Endothelial cell of umbilical vein (primary cell): Measurements from ENCODE around the gene HOPX. TPM values are rescaled to one million over a fixed set of nuclear protein-coding genes. Genes with fewer than 3 reads are reported as not detected.

Experiments used
- BruUV-seq: library from RNA; stranded (reverse); fragments of 400-500 nt; replicated peaks from 2 replicates; lab custom pipeline; 2021; lab: Mats Ljungman, UMichigan
- CTCF ChIA-PET: fragments of 300-600, 350-600 bp; sonication (Branson Sonifier 250); formaldehyde crosslinking; loops from one replicate; lab custom pipeline; 2021; ENCODE audit warnings: antibody characterized with exemption, inconsistent platforms; lab: Charles Lee
- POLR2A ChIA-PET: fragments of 300-600, 350-600 bp; sonication (Branson Sonifier 250); formaldehyde crosslinking; loops from one replicate; lab custom pipeline; 2021; ENCODE audit warnings: antibody characterized with exemption, inconsistent platforms; lab: Charles Lee
- DNase-seq: peaks from one replicate; pipeline ENCODE4 v3.0.0-alpha.2; 2011; ENCODE audit warnings: low read depth, low spot score
- FAIRE-seq: peaks from 2 replicates; lab custom pipeline; 2011; peaks lifted over from hg19 to GRCh38; lab: Jason Lieb, UNC
- H2AFZ ChIP-seq: 2 replicates; pipeline ENCODE4 v1.6.0; 2012; ENCODE audit warnings: low read depth, low read length, control low read depth, inconsistent platforms
- H3K27ac ChIP-seq: 2 replicates; pipeline ENCODE4 v1.5.1; 2011; ENCODE audit warnings: low read depth, mild to moderate bottlenecking, control low read depth, low read length, moderate library complexity; ENCODE audit not compliant: insufficient read depth
- H3K27me3 ChIP-seq, 2 experiments: 2 replicates each; pipeline versions ENCODE4 v1.6.0 to v1.6.1; 2011; ENCODE audit warnings: low read length in 2 of 2, mixed read lengths in 1 of 2; ENCODE audit not compliant: control insufficient read depth in 2 of 2, insufficient read depth in 2 of 2
- H3K36me3 ChIP-seq, 2 experiments: 2 replicates in 1 of 2; 3 replicates in 1 of 2; pipeline ENCODE4 v1.5.1; 2011; ENCODE audit warnings: low read length in 2 of 2, mild to moderate bottlenecking in 1 of 2, moderate library complexity in 1 of 2; ENCODE audit not compliant: control insufficient read depth in 2 of 2, insufficient read depth in 2 of 2; ENCODE audit errors: extremely low read depth in 1 of 2
- H3K4me1 ChIP-seq: 3 replicates; pipeline ENCODE4 v1.5.1; 2011; ENCODE audit warnings: mild to moderate bottlenecking, low read length; ENCODE audit not compliant: control insufficient read depth, insufficient read depth; ENCODE audit errors: extremely low read depth
- H3K4me2 ChIP-seq: 2 replicates; pipeline ENCODE4 v1.6.1; 2011; ENCODE audit warnings: low read length, control low read depth, mixed read lengths; ENCODE audit not compliant: insufficient read depth
- H3K4me3 ChIP-seq, 3 experiments: fragments of 200-600 bp in 1 of 3; sonication (generic), shearing (Covaris generic) in 1 of 3; replicated peaks in 1 of 3; 2 replicates each; pipeline ENCODE4 v1.5.1; 2011 to 2016; ENCODE audit warnings: control low read depth in 3 of 3, low read length in 3 of 3, mild to moderate bottlenecking in 2 of 3, inconsistent platforms in 1 of 3, low read depth in 1 of 3, moderate library complexity in 1 of 3; ENCODE audit not compliant: insufficient read depth in 1 of 3
- H3K79me2 ChIP-seq: 2 replicates; pipeline ENCODE4 v1.6.0; 2012; ENCODE audit warnings: low read length, inconsistent platforms; ENCODE audit not compliant: control insufficient read depth, insufficient read depth
- H3K9ac ChIP-seq: replicated peaks from 2 replicates; pipeline ENCODE3; 2011; ENCODE audit warnings: low read length, control low read depth; ENCODE audit not compliant: insufficient read depth; ENCODE audit errors: extremely low read depth
- H3K9me1 ChIP-seq: replicated peaks from 3 replicates; pipeline ENCODE4 v1.6.0; 2011; ENCODE audit warnings: mild to moderate bottlenecking, low read length; ENCODE audit not compliant: control insufficient read depth, insufficient read depth; ENCODE audit errors: extremely low read depth
- H3K9me3 ChIP-seq: replicated peaks from 2 replicates; pipeline ENCODE4 v1.5.1; 2012; ENCODE audit warnings: low read length, inconsistent platforms; ENCODE audit not compliant: control insufficient read depth, insufficient read depth
- H4K20me1 ChIP-seq: replicated peaks from 2 replicates; pipeline ENCODE3; 2011; ENCODE audit warnings: mild to moderate bottlenecking, low read length; ENCODE audit not compliant: control insufficient read depth, insufficient read depth; ENCODE audit errors: extremely low read depth
- CTCF ChIP-seq, 2 donors: IDR thresholded peaks; 1 replicate in 1 of 2; 2 replicates in 1 of 2; pipeline ENCODE4 v1.5.1; 2011; ENCODE audit warnings: low read length in 2 of 2, mild to moderate bottlenecking in 2 of 2, moderate library complexity in 2 of 2, control low read depth in 1 of 2, inconsistent platforms in 1 of 2, low read depth in 1 of 2; ENCODE audit not compliant: insufficient read depth in 1 of 2; ENCODE audit errors: extremely low read depth in 1 of 2
- EZH2 ChIP-seq: IDR thresholded peaks from 2 replicates; pipeline ENCODE4 v1.6.1; 2012; ENCODE audit warnings: borderline replicate concordance, low read depth, mild to moderate bottlenecking, moderate library complexity, low read length, inconsistent platforms; ENCODE audit not compliant: severe bottlenecking
- FOS ChIP-seq: IDR thresholded peaks from 2 replicates; pipeline ENCODE4 v1.6.1; 2011; ENCODE audit warnings: mild to moderate bottlenecking, low read length, moderate library complexity, borderline replicate concordance; ENCODE audit not compliant: insufficient read depth
- GATA2 ChIP-seq: IDR thresholded peaks from 2 replicates; pipeline ENCODE4 v1.7.0; 2011; ENCODE audit warnings: low read depth, mild to moderate bottlenecking, moderate library complexity, mixed read lengths, low read length; ENCODE audit not compliant: insufficient read length, insufficient read depth
- JUN ChIP-seq: IDR thresholded peaks from 2 replicates; pipeline ENCODE4 v1.6.1; 2011; ENCODE audit warnings: borderline replicate concordance, low read depth; ENCODE audit not compliant: insufficient read length, insufficient read depth
- MYC ChIP-seq: IDR thresholded peaks from one replicate; pipeline ENCODE4 v1.6.1; 2011; ENCODE audit warnings: mild to moderate bottlenecking, low read depth, low read length
- POLR2A ChIP-seq: IDR thresholded peaks from 2 replicates; pipeline ENCODE4 v1.6.1; 2012; ENCODE audit warnings: low read depth, mild to moderate bottlenecking, control low read depth, low read length
- POLR2AphosphoS5 ChIP-seq: IDR thresholded peaks from 2 replicates; pipeline ENCODE4 v1.6.1; 2012; ENCODE audit warnings: low read depth, mild to moderate bottlenecking, control low read depth, low read length, moderate library complexity; ENCODE audit not compliant: insufficient read depth
- dilution Hi-C: fragments of 300-500 bp; cut with MboI; formaldehyde crosslinking; loops from one replicate; pipeline ENCODE4 v1.15.0; 2019; ENCODE audit warnings: low sequenced_read_pairs; ENCODE audit not compliant: extremely low pct_ligation_motif_present
- intact Hi-C: fragments of 100-400 bp; cut with micrococcal nuclease; formaldehyde crosslinking; loops from one replicate; pipeline ENCODE4 v1.10.0; 2022
- polyA plus RNA-seq, 4 experiments: library from polyadenylated mRNA; depleted of rRNA in 3 of 4; stranded (reverse) in 3 of 4; unstranded in 1 of 4; fragments of >200 nt; gene quantifications; 2 replicates each; pipeline versions ENCODE4 v1.2.1 to v1.2.3, GENCODE V29; 2011 to 2012; ENCODE audit warnings: missing spikeins in 1 of 4
- total RNA-seq: library from RNA; stranded (reverse); gene quantifications from 2 replicates; pipeline ENCODE4 v1.2.3, GENCODE V29; 2021
- TF ChIP-seq, protein P1 (sequence below): IDR thresholded peaks from 2 replicates; pipeline ENCODE4 v1.6.1; 2011; ENCODE audit not compliant: insufficient read depth, insufficient read length

Gene HOPX
- total and polyA plus RNA-seq, 2 donors (not counting 3 experiments of a cell fraction or from before 2014, with no cell fraction given), result 3.8 to 5.8 TPM

DNA sequence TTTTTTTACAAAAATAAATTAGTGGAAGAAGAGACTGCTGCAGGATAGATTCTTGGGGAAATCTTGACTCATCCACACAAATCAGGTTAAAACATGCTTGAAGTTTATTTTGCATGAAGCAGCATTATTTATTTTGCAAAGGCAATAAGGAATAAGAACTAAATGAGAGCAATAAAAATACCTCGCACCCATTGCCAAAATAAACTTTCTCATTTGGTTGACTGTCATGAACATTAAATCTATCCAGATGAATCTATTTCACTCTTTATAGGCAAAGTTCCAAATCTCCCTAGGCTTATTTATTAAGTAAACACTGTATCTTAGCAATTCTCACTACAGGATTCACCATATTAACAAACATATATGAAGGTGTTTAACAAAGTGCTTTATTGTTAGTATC is 58.9 kb downstream of the HOPX start:
- H3K27me3 ChIP-seq, result no peaks in the 10 kb centered on the region
- intact Hi-C loops (no loop called here), dilution Hi-C loops (no loop called here)
- BruUV-seq, result no TSS peak
- ChIA-PET POLR2A (no interaction called here), CTCF (no interaction called here)
- H2AFZ ChIP-seq, result no peak overlapping the region
- no peak for FAIRE-seq
- H3K9me3 ChIP-seq, result no peaks in the 10 kb centered on the region
- H3K4me2 ChIP-seq, result no peak overlapping the region
- H3K4me1 ChIP-seq, result no peaks in the 10 kb centered on the region
- no peak overlapping the region for H3K4me3 ChIP-seq
- H3K36me3 ChIP-seq, result no peaks in the 10 kb centered on the region
- TF ChIP-seq JUN, result no peak
- no peak for TF ChIP-seq EZH2
- TF ChIP-seq POLR2A, result no peak
- TF ChIP-seq POLR2AphosphoS5, result no peak
- TF ChIP-seq CTCF (IDR thresholded peaks at IDR 0.05; ENCODE audit: extremely low read depth in 1 of 2, insufficient read depth in 1 of 2, low read depth in 1 of 2, low read length in 2 of 2), result no peak
- no peak for TF ChIP-seq GATA2
- no peak for TF ChIP-seq FOS
- TF ChIP-seq, protein P1, sequence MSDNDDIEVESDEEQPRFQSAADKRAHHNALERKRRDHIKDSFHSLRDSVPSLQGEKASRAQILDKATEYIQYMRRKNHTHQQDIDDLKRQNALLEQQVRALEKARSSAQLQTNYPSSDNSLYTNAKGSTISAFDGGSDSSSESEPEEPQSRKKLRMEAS, result no peak
- TF ChIP-seq MYC, result no peak
- no peaks in the 10 kb centered on the region for H3K9me1 ChIP-seq
- no peak overlapping the region for H3K27ac ChIP-seq
- no peaks in the 10 kb centered on the region for H4K20me1 ChIP-seq
- H3K9ac ChIP-seq, result no peak overlapping the region
- no peaks in the 10 kb centered on the region for H3K79me2 ChIP-seq
- no peak for DNase-seq
